Measurements from ENCODE around the gene SERPINA5. TPM values are rescaled to one million over a fixed set of nuclear protein-coding genes. Genes with fewer than 3 reads are reported as not detected.

SERPINA5 gene
- total and polyA plus RNA-seq, 2 of the 13 experiments (the other 11 are each of a cell fraction or from before 2014, with no cell fraction given), result 449 to 498 TPM

DNA sequence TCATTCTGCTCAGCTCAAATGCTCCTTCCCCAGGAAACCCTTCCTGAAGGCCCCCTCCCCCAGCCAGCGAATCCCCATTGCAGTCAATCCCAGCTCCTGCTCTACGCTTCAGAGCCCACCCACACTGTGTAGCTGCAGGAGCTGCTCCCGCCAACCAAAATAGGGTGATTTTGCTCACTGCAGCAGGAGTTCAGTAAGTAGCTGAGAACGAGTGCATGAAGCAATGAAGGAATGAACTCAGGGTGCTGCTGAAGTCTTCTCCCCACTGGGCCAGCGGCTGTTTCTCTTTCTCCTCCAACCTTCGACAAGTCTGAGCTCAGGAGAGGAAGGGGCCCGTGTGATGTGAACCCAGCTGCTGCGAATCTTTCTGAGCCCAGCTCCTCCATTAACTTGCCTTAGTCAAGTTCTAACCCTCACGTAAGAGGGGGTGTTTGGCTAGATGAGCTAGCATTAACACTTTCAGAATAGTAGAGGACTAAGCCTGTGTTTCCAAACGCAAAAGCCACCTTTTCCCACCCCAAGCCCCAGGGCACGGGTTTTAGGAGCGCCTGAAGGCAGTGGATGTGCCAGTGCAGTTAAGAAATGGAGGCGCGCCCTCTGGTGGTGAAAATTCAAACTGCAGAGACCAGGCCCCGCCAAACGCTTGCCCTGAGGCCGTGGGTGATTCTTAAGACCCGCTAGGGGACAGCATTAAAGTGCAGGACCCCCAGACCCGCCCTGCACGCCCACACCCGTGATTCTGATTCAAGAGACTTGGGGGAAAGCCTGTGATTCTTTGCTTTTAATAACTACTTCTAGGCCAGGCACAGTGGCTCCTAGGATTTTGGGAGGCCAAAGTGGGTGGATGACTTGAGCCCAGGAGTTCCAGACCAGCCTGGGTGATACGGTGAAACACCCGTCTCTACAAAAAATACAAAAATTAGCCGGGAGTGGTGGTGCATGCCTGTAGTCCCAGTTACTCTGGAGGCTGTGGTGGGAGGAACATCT is 31.9 kb upstream of the SERPINA5 start (continued):
- TF ChIP-seq, protein P1, sequence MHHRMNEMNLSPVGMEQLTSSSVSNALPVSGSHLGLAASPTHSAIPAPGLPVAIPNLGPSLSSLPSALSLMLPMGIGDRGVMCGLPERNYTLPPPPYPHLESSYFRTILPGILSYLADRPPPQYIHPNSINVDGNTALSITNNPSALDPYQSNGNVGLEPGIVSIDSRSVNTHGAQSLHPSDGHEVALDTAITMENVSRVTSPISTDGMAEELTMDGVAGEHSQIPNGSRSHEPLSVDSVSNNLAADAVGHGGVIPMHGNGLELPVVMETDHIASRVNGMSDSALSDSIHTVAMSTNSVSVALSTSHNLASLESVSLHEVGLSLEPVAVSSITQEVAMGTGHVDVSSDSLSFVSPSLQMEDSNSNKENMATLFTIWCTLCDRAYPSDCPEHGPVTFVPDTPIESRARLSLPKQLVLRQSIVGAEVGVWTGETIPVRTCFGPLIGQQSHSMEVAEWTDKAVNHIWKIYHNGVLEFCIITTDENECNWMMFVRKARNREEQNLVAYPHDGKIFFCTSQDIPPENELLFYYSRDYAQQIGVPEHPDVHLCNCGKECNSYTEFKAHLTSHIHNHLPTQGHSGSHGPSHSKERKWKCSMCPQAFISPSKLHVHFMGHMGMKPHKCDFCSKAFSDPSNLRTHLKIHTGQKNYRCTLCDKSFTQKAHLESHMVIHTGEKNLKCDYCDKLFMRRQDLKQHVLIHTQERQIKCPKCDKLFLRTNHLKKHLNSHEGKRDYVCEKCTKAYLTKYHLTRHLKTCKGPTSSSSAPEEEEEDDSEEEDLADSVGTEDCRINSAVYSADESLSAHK (CRISPR knock-in tag; IDR thresholded peaks at IDR 0.05; ENCODE audit: borderline replicate concordance), result no peak
- TF ChIP-seq, protein P2, sequence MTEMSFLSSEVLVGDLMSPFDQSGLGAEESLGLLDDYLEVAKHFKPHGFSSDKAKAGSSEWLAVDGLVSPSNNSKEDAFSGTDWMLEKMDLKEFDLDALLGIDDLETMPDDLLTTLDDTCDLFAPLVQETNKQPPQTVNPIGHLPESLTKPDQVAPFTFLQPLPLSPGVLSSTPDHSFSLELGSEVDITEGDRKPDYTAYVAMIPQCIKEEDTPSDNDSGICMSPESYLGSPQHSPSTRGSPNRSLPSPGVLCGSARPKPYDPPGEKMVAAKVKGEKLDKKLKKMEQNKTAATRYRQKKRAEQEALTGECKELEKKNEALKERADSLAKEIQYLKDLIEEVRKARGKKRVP (CRISPR knock-in tag; IDR thresholded peaks at IDR 0.05), result no peak
- TF ChIP-seq ZNF501 (CRISPR knock-in tag; IDR thresholded peaks at IDR 0.05) (peak; percentile 70), NFKB2 (CRISPR knock-in tag; IDR thresholded peaks at IDR 0.05; ENCODE audit: borderline replicate concordance) (0 out of 2 replicates have a peak, but pooled peaks have one; percentile 1), ATF7-NPFF (CRISPR knock-in tag; IDR thresholded peaks at IDR 0.05; ENCODE audit: low read depth) (0 out of 2 replicates have a peak, but pooled peaks have one; percentile 32), MIXL1 (CRISPR knock-in tag; IDR thresholded peaks at IDR 0.05) (no peak), FOSL2 (CRISPR knock-in tag; IDR thresholded peaks at IDR 0.05) (peak; percentile 30; the same call in 1 of the 2 replicates), ZFX (CRISPR knock-in tag; IDR thresholded peaks at IDR 0.05; ENCODE audit: low read depth) (peak; percentile 45), ZNF484 (CRISPR knock-in tag; IDR thresholded peaks at IDR 0.05; ENCODE audit: borderline replicate concordance, low read depth) (no peak), SP1 (IDR thresholded peaks at IDR 0.05) (no peak), SP1 (CRISPR knock-in tag; IDR thresholded peaks at IDR 0.05) (no peak), ZMYM4 (CRISPR knock-in tag; IDR thresholded peaks at IDR 0.05) (0 out of 2 replicates have a peak, but pooled peaks have one; percentile 20), ZNF557 (CRISPR knock-in tag; IDR thresholded peaks at IDR 0.05) (no peak), ZNF577 (CRISPR knock-in tag; IDR thresholded peaks at IDR 0.05; ENCODE audit: borderline replicate concordance, low read depth) (no peak), NCOA5 (CRISPR knock-in tag; IDR thresholded peaks at IDR 0.05) (no peak), GTF2F1 (IDR thresholded peaks at IDR 0.05; ENCODE audit: low read length) (no peak)
- TF ChIP-seq, protein P3, sequence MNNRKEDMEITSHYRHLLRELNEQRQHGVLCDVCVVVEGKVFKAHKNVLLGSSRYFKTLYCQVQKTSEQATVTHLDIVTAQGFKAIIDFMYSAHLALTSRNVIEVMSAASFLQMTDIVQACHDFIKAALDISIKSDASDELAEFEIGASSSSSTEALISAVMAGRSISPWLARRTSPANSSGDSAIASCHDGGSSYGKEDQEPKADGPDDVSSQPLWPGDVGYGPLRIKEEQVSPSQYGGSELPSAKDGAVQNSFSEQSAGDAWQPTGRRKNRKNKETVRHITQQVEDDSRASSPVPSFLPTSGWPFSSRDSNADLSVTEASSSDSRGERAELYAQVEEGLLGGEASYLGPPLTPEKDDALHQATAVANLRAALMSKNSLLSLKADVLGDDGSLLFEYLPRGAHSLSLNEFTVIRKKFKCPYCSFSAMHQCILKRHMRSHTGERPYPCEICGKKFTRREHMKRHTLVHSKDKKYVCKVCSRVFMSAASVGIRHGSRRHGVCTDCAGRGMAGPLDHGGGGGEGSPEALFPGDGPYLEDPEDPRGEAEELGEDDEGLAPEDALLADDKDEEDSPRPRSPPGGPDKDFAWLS (CRISPR knock-in tag; IDR thresholded peaks at IDR 0.05; ENCODE audit: borderline replicate concordance), result no peak
- TF ChIP-seq, protein P4, sequence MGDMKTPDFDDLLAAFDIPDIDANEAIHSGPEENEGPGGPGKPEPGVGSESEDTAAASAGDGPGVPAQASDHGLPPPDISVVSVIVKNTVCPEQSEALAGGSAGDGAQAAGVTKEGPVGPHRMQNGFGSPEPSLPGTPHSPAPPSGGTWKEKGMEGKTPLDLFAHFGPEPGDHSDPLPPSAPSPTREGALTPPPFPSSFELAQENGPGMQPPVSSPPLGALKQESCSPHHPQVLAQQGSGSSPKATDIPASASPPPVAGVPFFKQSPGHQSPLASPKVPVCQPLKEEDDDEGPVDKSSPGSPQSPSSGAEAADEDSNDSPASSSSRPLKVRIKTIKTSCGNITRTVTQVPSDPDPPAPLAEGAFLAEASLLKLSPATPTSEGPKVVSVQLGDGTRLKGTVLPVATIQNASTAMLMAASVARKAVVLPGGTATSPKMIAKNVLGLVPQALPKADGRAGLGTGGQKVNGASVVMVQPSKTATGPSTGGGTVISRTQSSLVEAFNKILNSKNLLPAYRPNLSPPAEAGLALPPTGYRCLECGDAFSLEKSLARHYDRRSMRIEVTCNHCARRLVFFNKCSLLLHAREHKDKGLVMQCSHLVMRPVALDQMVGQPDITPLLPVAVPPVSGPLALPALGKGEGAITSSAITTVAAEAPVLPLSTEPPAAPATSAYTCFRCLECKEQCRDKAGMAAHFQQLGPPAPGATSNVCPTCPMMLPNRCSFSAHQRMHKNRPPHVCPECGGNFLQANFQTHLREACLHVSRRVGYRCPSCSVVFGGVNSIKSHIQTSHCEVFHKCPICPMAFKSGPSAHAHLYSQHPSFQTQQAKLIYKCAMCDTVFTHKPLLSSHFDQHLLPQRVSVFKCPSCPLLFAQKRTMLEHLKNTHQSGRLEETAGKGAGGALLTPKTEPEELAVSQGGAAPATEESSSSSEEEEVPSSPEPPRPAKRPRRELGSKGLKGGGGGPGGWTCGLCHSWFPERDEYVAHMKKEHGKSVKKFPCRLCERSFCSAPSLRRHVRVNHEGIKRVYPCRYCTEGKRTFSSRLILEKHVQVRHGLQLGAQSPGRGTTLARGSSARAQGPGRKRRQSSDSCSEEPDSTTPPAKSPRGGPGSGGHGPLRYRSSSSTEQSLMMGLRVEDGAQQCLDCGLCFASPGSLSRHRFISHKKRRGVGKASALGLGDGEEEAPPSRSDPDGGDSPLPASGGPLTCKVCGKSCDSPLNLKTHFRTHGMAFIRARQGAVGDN (CRISPR knock-in tag; IDR thresholded peaks at IDR 0.05), result peak; percentile 55
- TF ChIP-seq, protein P5, sequence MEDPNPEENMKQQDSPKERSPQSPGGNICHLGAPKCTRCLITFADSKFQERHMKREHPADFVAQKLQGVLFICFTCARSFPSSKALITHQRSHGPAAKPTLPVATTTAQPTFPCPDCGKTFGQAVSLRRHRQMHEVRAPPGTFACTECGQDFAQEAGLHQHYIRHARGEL (CRISPR knock-in tag; IDR thresholded peaks at IDR 0.05), result no peak
